Endodermal cell (in vitro differentiated cells): ENCODE results near the gene NDUFAF5. TPM values are rescaled to one million over a fixed set of nuclear protein-coding genes. Genes with fewer than 3 reads are reported as not detected.

Experiments
- DNase-seq: peaks from one replicate; pipeline ENCODE4 v3.0.0-alpha.2; 2017
- H3K27ac ChIP-seq: 2 replicates; pipeline ENCODE4 v1.5.1; 2013; ENCODE audit warnings: mild to moderate bottlenecking, low read depth, low read length, moderate library complexity
- H3K27me3 ChIP-seq: 2 replicates; pipeline ENCODE4 v1.6.1; 2013; ENCODE audit warnings: mild to moderate bottlenecking, low read length, moderate library complexity; ENCODE audit not compliant: insufficient read depth, control insufficient read depth, poor library complexity, severe bottlenecking
- H3K36me3 ChIP-seq: 2 replicates; pipeline ENCODE4 v1.7.0; 2013; ENCODE audit warnings: mild to moderate bottlenecking, low read length, moderate library complexity; ENCODE audit not compliant: control insufficient read depth, insufficient read depth
- H3K4me1 ChIP-seq: one replicate; pipeline ENCODE4 v1.7.0; 2013; ENCODE audit warnings: low read length; ENCODE audit not compliant: control insufficient read depth, insufficient read depth
- H3K4me3 ChIP-seq: 2 replicates; pipeline ENCODE4 v1.5.1; 2013; ENCODE audit warnings: mild to moderate bottlenecking, low read length, moderate library complexity
- H3K9ac ChIP-seq: 2 replicates; pipeline ENCODE4 v1.6.1; 2013; ENCODE audit warnings: mild to moderate bottlenecking, low read length, moderate library complexity; ENCODE audit not compliant: poor library complexity, severe bottlenecking; ENCODE audit errors: extremely low read depth
- H3K9me3 ChIP-seq: 2 replicates; pipeline ENCODE4 v1.6.1; 2013; ENCODE audit warnings: mild to moderate bottlenecking, low read length, moderate library complexity; ENCODE audit not compliant: control insufficient read depth
- H3K27ac Mint-ChIP-seq: 2 replicates; pipeline ENCODE4 v1.8.0; 2020; ENCODE audit warnings: mixed read lengths
- H3K27me3 Mint-ChIP-seq: 2 replicates; pipeline ENCODE4 v1.8.0; 2021; ENCODE audit warnings: mild to moderate bottlenecking, mixed read lengths; ENCODE audit not compliant: insufficient read depth
- H3K36me3 Mint-ChIP-seq: 2 replicates; pipeline ENCODE4 v1.8.0; 2020; ENCODE audit warnings: low read depth, mixed read lengths
- H3K4me1 Mint-ChIP-seq: 2 replicates; pipeline ENCODE4 v1.8.0; 2020; ENCODE audit warnings: mixed read lengths
- H3K4me3 Mint-ChIP-seq: 2 replicates; pipeline ENCODE4 v1.8.0; 2020; ENCODE audit warnings: mild to moderate bottlenecking, moderate library complexity, mixed read lengths
- H3K9me3 Mint-ChIP-seq: 2 replicates; pipeline ENCODE4 v1.8.0; 2020; ENCODE audit warnings: mild to moderate bottlenecking, mixed read lengths
- CTCF ChIP-seq: fragments of 200-600 bp; sonication (generic); conservative IDR thresholded peaks from 2 replicates; pipeline ENCODE4 v1.5.0; 2021; ENCODE audit warnings: antibody characterized with exemption, mild to moderate bottlenecking
- WGBS, 2 experiments: methylation state at CpG; one replicate each; pipeline versions ENCODE4 v1.1.5 to v1.1.7; 2013; ENCODE audit warnings: missing lambda C conversion rate in 2 of 2, mixed read lengths in 1 of 2; ENCODE audit not compliant: insufficient coverage in 1 of 2, insufficient read length in 1 of 2; 5-methylcytosine and 5-hydroxymethylcytosine counted together
- total RNA-seq, 2 donors: library from RNA; stranded (reverse); fragmentation: NEBNext Ultra II Directional in 1 of 2; extraction: Animal tissue kit (Norgen Biotek cat#: 25700) in 1 of 2; gene quantifications; 2 replicates in 1 of 2; 3 replicates in 1 of 2; pipeline ENCODE4 v1.2.1, GENCODE V29; 2021

The NDUFAF5 gene
- total RNA-seq, 2 donors from 2014 or later: 32.9 to 33.5 TPM

GRCh38 chr20:13745784-13746183 is 39.0 kb upstream of the NDUFAF5 start:
- TF ChIP-seq CTCF: no peak
- H3K4me3 Mint-ChIP-seq: no peak overlapping the region

GRCh38 chr20:13749811-13750210 is 35.0 kb upstream of the NDUFAF5 start:
- Histone ChIP-seq H3K9me3 (no peaks in the 10 kb centered on the region), H3K4me3 (no peak overlapping the region), H3K36me3 (peaks cover 30% of the 10 kb centered on the region), H3K27me3 (no peaks in the 10 kb centered on the region), H3K9ac (no peak overlapping the region), H3K4me1 (no peaks in the 10 kb centered on the region), H3K27ac (no peak overlapping the region)
- TF ChIP-seq CTCF: no peak
- Mint-ChIP-seq H3K4me3 (no peak overlapping the region), H3K27me3 (no peaks in the 10 kb centered on the region), H3K9me3 (no peaks in the 10 kb centered on the region), H3K4me1 (no peaks in the 10 kb centered on the region), H3K27ac (no peak overlapping the region), H3K36me3 (peaks cover 22% of the 10 kb centered on the region)
- 92 to 100% methylated on average over 1 to 2 of the region's 3 CpGs for WGBS, 2 experiments
- DNase-seq: no peak

More at GRCh38 chr20:13745784-13746183, 39.0 kb upstream of the NDUFAF5 start:
- peaks cover 19% of the 10 kb centered on the region for H3K9me3 Mint-ChIP-seq
- H3K27ac Mint-ChIP-seq: no peak overlapping the region
- peaks cover 44% of the 10 kb centered on the region for H3K36me3 ChIP-seq
- H3K4me1 ChIP-seq: no peaks in the 10 kb centered on the region
- H3K9ac ChIP-seq: no peak overlapping the region
- H3K27me3 ChIP-seq: no peaks in the 10 kb centered on the region
- H3K4me3 ChIP-seq: no peak overlapping the region
- H3K4me1 Mint-ChIP-seq: no peaks in the 10 kb centered on the region
- H3K27me3 Mint-ChIP-seq: no peaks in the 10 kb centered on the region
- H3K9me3 ChIP-seq: peaks cover 27% of the 10 kb centered on the region
- H3K36me3 Mint-ChIP-seq: peaks cover 50% of the 10 kb centered on the region
- DNase-seq: no peak
- 17 to 80% methylated on average over 1 to 2 of the region's 2 CpGs for WGBS, 2 experiments
- H3K27ac ChIP-seq: no peak overlapping the region

- Mint-ChIP-seq H3K4me1 (no peaks in the 10 kb centered on the region), H3K27ac (no peak overlapping the region), H3K36me3 (peaks cover 34% of the 10 kb centered on the region), H3K9me3 (no peaks in the 10 kb centered on the region), H3K27me3 (no peaks in the 10 kb centered on the region), H3K4me3 (no peak overlapping the region)
- Histone ChIP-seq H3K4me3 (no peak overlapping the region), H3K27ac (no peak overlapping the region), H3K9me3 (no peaks in the 10 kb centered on the region), H3K36me3 (peaks cover 56% of the 10 kb centered on the region), H3K27me3 (no peaks in the 10 kb centered on the region), H3K9ac (no peak overlapping the region), H3K4me1 (no peaks in the 10 kb centered on the region)
- TF ChIP-seq CTCF: no peak
- no peak for DNase-seq
- 92 to 94% methylated on average over 2 of the region's 2 CpGs for WGBS, 2 experiments
These were observed 31.3 kb upstream of the NDUFAF5 start for GRCh38 chr20:13753436-13754036.
